ENCODE data around the gene NEK11. TPM values are rescaled to one million over a fixed set of nuclear protein-coding genes. Genes with fewer than 3 reads are reported as not detected.

The NEK11 gene
- total RNA-seq, 2 donors from 2014 or later, result 5.5 to 5.8 TPM

DNA sequence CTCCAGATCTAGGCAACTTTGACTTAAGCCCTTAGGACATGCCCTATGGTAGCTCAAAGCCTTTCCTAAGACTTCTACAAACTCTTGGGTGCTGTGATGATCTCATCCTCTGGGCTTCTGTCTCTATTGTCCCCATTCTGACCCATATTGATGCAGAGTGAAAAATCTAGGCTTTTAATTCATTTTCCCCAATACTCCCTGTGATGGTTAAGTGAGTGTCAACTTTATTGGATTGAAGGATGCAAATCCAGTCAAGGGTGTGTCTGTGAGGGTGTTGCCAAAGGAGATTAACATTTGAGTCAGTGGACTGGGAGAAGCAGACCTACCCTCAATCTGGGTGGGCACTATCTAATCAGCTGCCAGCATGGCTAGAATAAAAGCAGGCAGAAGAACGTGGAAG, 257.6 kb downstream of the NEK11 start:
- no peaks in the 10 kb centered on the region for H3K9me3 ChIP-seq
- TF ChIP-seq, protein P1, sequence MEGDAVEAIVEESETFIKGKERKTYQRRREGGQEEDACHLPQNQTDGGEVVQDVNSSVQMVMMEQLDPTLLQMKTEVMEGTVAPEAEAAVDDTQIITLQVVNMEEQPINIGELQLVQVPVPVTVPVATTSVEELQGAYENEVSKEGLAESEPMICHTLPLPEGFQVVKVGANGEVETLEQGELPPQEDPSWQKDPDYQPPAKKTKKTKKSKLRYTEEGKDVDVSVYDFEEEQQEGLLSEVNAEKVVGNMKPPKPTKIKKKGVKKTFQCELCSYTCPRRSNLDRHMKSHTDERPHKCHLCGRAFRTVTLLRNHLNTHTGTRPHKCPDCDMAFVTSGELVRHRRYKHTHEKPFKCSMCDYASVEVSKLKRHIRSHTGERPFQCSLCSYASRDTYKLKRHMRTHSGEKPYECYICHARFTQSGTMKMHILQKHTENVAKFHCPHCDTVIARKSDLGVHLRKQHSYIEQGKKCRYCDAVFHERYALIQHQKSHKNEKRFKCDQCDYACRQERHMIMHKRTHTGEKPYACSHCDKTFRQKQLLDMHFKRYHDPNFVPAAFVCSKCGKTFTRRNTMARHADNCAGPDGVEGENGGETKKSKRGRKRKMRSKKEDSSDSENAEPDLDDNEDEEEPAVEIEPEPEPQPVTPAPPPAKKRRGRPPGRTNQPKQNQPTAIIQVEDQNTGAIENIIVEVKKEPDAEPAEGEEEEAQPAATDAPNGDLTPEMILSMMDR (IDR thresholded peaks at IDR 0.05), result no peak
- H3K9ac ChIP-seq (ENCODE audit: low read depth in 2 of 2, low read length in 2 of 2), result no peak overlapping the region
- no peaks in the 10 kb centered on the region for H3K4me1 ChIP-seq
- no peaks in the 10 kb centered on the region for H3K27me3 ChIP-seq
- H3K36me3 ChIP-seq, result no peaks in the 10 kb centered on the region
- no peak overlapping the region for H3K4me3 ChIP-seq
- intact Hi-C loops (cut with DNase I), result no loop called here
- no peak overlapping the region for H3K27ac ChIP-seq
- no peak for DNase-seq

DNA sequence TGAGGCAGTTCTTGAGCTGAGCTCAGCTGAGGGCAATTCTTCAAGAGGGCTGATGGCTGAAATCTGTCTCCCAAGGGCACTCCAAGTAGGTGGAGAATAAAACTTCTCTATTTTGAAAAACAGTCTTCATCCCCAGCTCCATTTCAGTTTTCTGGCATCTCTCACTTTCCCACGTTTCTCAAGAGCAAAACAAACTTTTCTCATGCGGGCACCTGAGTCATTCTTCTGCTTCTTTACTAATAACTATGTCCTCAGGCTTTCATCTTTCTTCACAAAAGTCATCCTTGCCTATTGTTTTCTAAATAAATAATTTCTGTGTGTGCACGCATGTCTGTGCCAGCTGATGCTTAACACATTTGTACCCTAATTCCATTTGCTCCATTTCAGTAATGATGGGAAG, 258.8 kb downstream of the NEK11 start:
- Histone ChIP-seq H3K27ac (no peak overlapping the region), H3K9me3 (no peaks in the 10 kb centered on the region), H3K4me3 (no peak overlapping the region), H3K4me1 (no peaks in the 10 kb centered on the region), H3K36me3 (no peaks in the 10 kb centered on the region), H3K27me3 (no peaks in the 10 kb centered on the region), H3K9ac (ENCODE audit: low read depth in 2 of 2, low read length in 2 of 2) (no peak overlapping the region)
- no peak for DNase-seq
- TF ChIP-seq, protein P1 (IDR thresholded peaks at IDR 0.05), result no peak
- intact Hi-C loops (cut with DNase I), result no loop called here

DNA sequence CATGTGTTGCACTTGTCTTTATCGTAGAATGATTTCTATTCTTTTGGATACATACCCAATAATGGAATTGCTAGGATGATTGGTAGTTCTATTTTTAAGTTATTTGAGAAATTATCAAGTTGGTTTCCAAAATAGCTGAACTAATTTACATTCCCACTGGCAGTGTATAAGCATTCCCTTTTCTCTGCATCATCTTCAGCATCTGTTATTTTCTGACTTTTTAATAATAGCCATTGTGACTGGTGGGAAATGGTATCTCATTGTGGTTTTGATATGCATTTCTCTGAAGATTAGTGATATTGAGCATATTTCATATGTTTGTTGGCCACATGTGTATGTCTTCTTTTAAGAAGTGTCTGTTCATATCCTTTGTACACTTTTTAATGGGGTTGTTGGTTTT, 273.2 kb downstream of the NEK11 start:
- H3K9ac ChIP-seq (ENCODE audit: low read depth in 2 of 2, low read length in 2 of 2), result no peak overlapping the region
- no peaks in the 10 kb centered on the region for H3K27me3 ChIP-seq
- TF ChIP-seq, protein P1 (IDR thresholded peaks at IDR 0.05), result no peak
- intact Hi-C loops (cut with DNase I), result no loop called here
- H3K4me3 ChIP-seq, result no peak overlapping the region
- no peaks in the 10 kb centered on the region for H3K36me3 ChIP-seq
- H3K27ac ChIP-seq, result no peak overlapping the region
- no peaks in the 10 kb centered on the region for H3K4me1 ChIP-seq
- DNase-seq, result no peak
- no peaks in the 10 kb centered on the region for H3K9me3 ChIP-seq

DNA sequence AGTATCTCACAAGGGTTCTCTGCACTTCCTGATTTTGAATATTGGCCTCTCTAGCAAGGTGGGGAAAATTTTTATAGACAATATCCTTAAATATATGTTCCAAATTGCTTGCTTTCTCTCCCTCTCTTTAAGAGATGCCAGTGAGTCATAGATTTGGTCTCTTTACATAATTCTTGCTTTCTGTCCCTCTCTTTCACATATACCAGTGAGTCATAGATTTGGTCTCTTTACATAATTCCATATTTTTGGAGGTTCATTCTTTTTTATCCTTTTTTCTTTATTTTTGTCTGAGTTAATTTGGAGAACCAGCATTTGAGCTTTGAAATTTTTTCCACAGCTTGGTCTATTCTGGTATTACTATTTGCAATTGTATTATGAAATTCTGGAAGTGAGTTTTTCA, 277.2 kb downstream of the NEK11 start:
- H3K9ac ChIP-seq (ENCODE audit: low read depth in 2 of 2, low read length in 2 of 2), result no peak overlapping the region
- no peaks in the 10 kb centered on the region for H3K9me3 ChIP-seq
- DNase-seq, result no peak
- H3K36me3 ChIP-seq, result no peaks in the 10 kb centered on the region
- H3K4me1 ChIP-seq, result no peaks in the 10 kb centered on the region
- H3K4me3 ChIP-seq, result no peak overlapping the region
- TF ChIP-seq, protein P1 (IDR thresholded peaks at IDR 0.05), result no peak
- intact Hi-C loops (cut with DNase I), result no loop called here
- no peaks in the 10 kb centered on the region for H3K27me3 ChIP-seq
- H3K27ac ChIP-seq, result no peak overlapping the region

DNA sequence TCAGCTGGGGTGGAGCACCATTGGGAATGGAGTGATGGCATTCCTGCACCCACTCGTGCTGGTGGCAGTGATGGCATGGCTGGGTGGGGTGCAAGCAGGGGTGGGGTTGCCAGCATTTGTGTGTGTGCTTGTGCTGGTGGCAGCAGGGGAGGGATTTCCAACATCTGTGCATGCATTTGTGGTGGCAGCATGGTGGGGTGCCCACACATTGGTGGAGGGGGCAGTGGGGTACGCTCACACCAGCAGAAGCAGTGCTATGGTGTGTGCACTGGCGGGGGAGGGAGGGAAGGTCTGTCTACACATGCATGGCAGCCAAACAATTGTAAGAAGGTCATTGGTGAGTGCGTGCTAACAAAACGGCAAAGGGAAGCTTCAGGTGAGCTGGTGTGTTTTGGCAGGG, 278.2 kb downstream of the NEK11 start:
- TF ChIP-seq, protein P1 (IDR thresholded peaks at IDR 0.05), result no peak
- Histone ChIP-seq H3K27ac (no peak overlapping the region), H3K36me3 (no peaks in the 10 kb centered on the region), H3K27me3 (no peaks in the 10 kb centered on the region), H3K4me3 (no peak overlapping the region), H3K9me3 (no peaks in the 10 kb centered on the region), H3K9ac (ENCODE audit: low read depth in 2 of 2, low read length in 2 of 2) (no peak overlapping the region), H3K4me1 (no peaks in the 10 kb centered on the region)
- DNase-seq, result no peak
- intact Hi-C loops (cut with DNase I), result no loop called here

DNA sequence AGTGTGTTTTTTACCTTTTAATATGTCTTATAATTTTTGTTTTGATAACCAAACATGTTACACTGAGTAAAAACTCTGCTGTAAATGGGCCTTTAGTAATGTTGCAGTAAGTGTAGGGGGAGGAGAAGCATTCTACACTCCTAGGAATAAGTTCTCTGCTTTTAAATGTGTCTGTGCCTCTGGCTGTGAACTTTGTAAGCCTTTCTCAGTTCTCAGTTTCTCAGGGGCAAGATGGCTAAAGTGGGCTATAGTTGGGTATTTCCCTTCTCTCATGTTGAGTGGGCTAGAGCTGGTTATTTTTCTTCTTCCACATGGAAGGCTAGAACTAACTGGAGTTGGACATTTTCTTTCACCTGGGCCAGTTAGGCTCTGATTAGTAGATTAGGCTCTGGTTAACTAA, 279.6 kb downstream of the NEK11 start:
- Histone ChIP-seq H3K4me1 (no peaks in the 10 kb centered on the region), H3K36me3 (no peaks in the 10 kb centered on the region), H3K4me3 (no peak overlapping the region), H3K9me3 (no peaks in the 10 kb centered on the region), H3K9ac (ENCODE audit: low read depth in 2 of 2, low read length in 2 of 2) (no peak overlapping the region), H3K27ac (no peak overlapping the region), H3K27me3 (no peaks in the 10 kb centered on the region)
- TF ChIP-seq, protein P1 (IDR thresholded peaks at IDR 0.05), result no peak
- intact Hi-C loops (cut with DNase I), result no loop called here
- DNase-seq, result no peak

All from colonic mucosa (tissue), 4 donors.